GM12878 (cell line): ENCODE measurements around the gene SNX32. TPM values are rescaled to one million over a fixed set of nuclear protein-coding genes. Genes with fewer than 3 reads are reported as not detected.

Experiments used
- ATAC-seq: fragments of 200-7000 bp; cut with Tn5 transposase; 3 replicates; pipeline ENCODE4 v1.9.1; 2020; ENCODE audit warnings: mild to moderate bottlenecking, moderate library complexity
- BruUV-seq: library from RNA; stranded (reverse); fragments of 400-500 nt; replicated peaks from 2 replicates; lab custom pipeline; 2021; lab: Mats Ljungman, UMichigan
- CTCF ChIA-PET: fragments of 300-600 bp; sonication (Branson Sonifier 250); formaldehyde crosslinking; extraction: SDS; loops from one replicate; lab custom pipeline; 2021; ENCODE audit warnings: inconsistent platforms; lab: Yijun Ruan, JAX
- POLR2A ChIA-PET: fragments of 350-600 bp; formaldehyde crosslinking; extraction: SDS; loops from one replicate; lab custom pipeline; 2021; ENCODE audit warnings: inconsistent platforms; lab: Charles Lee
- RAD21 ChIA-PET: fragments of 300-600 bp; sonication (Branson Sonifier 250); formaldehyde crosslinking; loops from one replicate; lab custom pipeline; 2023; ENCODE audit warnings: antibody characterized with exemption; ENCODE audit not compliant: unreplicated experiment; lab: Charles Lee
- SMC1A ChIA-PET: fragments of 300-600 bp; sonication (Branson Sonifier 250); formaldehyde crosslinking; loops from one replicate; lab custom pipeline; 2023; ENCODE audit not compliant: unreplicated experiment, uncharacterized antibody; lab: Charles Lee
- DNase-seq: peaks from one replicate; pipeline ENCODE4 v3.0.0-alpha.2; 2011; ENCODE audit warnings: low read depth, low spot score
- FAIRE-seq: peaks from 3 replicates; lab custom pipeline; 2011; peaks lifted over from hg19 to GRCh38; lab: Jason Lieb, UNC
- H2AFZ ChIP-seq: 2 replicates; pipeline ENCODE4 v1.6.0; 2011; ENCODE audit warnings: low read depth, low read length, control low read depth; ENCODE audit not compliant: control insufficient read depth
- H3K27ac ChIP-seq: 2 replicates; pipeline ENCODE4 v1.5.1; 2011; ENCODE audit warnings: control low read depth; ENCODE audit not compliant: control insufficient read depth, insufficient read depth
- H3K27me3 ChIP-seq, 2 experiments: replicated peaks in 1 of 2; 2 replicates each; pipeline versions ENCODE4 v1.6.0 to v1.6.1; 2011; ENCODE audit warnings: low read length in 1 of 2; ENCODE audit not compliant: control insufficient read depth in 2 of 2, insufficient read depth in 2 of 2
- H3K36me3 ChIP-seq, 2 experiments: 2 replicates each; pipeline ENCODE4 v1.5.1; 2011; ENCODE audit warnings: low read length in 1 of 2; ENCODE audit not compliant: control insufficient read depth in 2 of 2, insufficient read depth in 2 of 2
- H3K4me1 ChIP-seq: 2 replicates; pipeline ENCODE4 v1.6.1; 2011; ENCODE audit warnings: mild to moderate bottlenecking, low read length, moderate library complexity, mixed read lengths; ENCODE audit not compliant: control insufficient read depth, insufficient read depth
- H3K4me2 ChIP-seq: 2 replicates; pipeline ENCODE4 v1.6.0; 2011; ENCODE audit warnings: control low read depth; ENCODE audit not compliant: control insufficient read depth, insufficient read depth
- H3K4me3 ChIP-seq: fragments of 200-600 bp; sonication (generic); 2 replicates; pipeline ENCODE4 v1.5.1; 2016
- H3K79me2 ChIP-seq: 2 replicates; pipeline ENCODE4 v1.6.0; 2011; ENCODE audit warnings: low read length; ENCODE audit not compliant: control insufficient read depth, insufficient read depth
- H3K9ac ChIP-seq: 2 replicates; pipeline ENCODE4 v1.8.0; 2011; ENCODE audit warnings: low read length, control low read depth, mixed read lengths; ENCODE audit not compliant: control insufficient read depth, insufficient read depth
- H3K9me3 ChIP-seq: replicated peaks from 3 replicates; pipeline ENCODE4 v1.5.1; 2011; ENCODE audit warnings: mild to moderate bottlenecking, low read length; ENCODE audit not compliant: control insufficient read depth, insufficient read depth
- H4K20me1 ChIP-seq: 2 replicates; pipeline ENCODE4 v1.6.0; 2011; ENCODE audit not compliant: control insufficient read depth, insufficient read depth
- ATF2 ChIP-seq: IDR thresholded peaks from 2 replicates; pipeline ENCODE4 v1.6.1; 2012; ENCODE audit warnings: low read length, inconsistent platforms
- ATF7 ChIP-seq: fragments of 450-650 bp; IDR thresholded peaks from 2 replicates; pipeline ENCODE4 v1.6.1; 2016; ENCODE audit warnings: low read depth, mild to moderate bottlenecking
- BCL11A ChIP-seq: IDR thresholded peaks from 2 replicates; pipeline ENCODE4 v1.6.1; 2011; ENCODE audit warnings: low read depth, low read length
- ESRRA ChIP-seq: IDR thresholded peaks from 2 replicates; pipeline ENCODE4 v1.6.1; 2012; ENCODE audit warnings: mild to moderate bottlenecking, low read length, improper control_type of control experiment
- EZH2 ChIP-seq: IDR thresholded peaks from 2 replicates; pipeline ENCODE4 v1.6.1; 2012; ENCODE audit warnings: low read depth, mild to moderate bottlenecking, control low read depth, inconsistent platforms, low read length, borderline replicate concordance; ENCODE audit not compliant: control insufficient read depth
- HDAC6 ChIP-seq: fragments of 200-600 bp; sonication (generic); IDR thresholded peaks from one replicate; pipeline ENCODE4 v1.8.0; 2017; ENCODE audit warnings: antibody characterized with exemption; ENCODE audit not compliant: unreplicated experiment
- MEF2B ChIP-seq: fragments of 450-650 bp; IDR thresholded peaks from 2 replicates; pipeline ENCODE4 v1.6.1; 2018; ENCODE audit warnings: mild to moderate bottlenecking, moderate library complexity; ENCODE audit not compliant: partially characterized antibody, poor library complexity, severe bottlenecking
- NRF1 ChIP-seq: conservative IDR thresholded peaks from 2 replicates; pipeline ENCODE4 v1.6.1; 2011; ENCODE audit warnings: mild to moderate bottlenecking, low read depth, low read length, improper control_type of control experiment
- PAX5 ChIP-seq: IDR thresholded peaks from 2 replicates; pipeline ENCODE4 v1.6.1; 2011; ENCODE audit warnings: low read depth, low read length, borderline replicate concordance
- POLR2AphosphoS5 ChIP-seq: IDR thresholded peaks from 2 replicates; pipeline ENCODE4 v1.6.1; 2011; ENCODE audit warnings: mild to moderate bottlenecking, low read length, inconsistent platforms
- POU2F2 ChIP-seq: IDR thresholded peaks from 3 replicates; pipeline ENCODE4 v1.6.1; 2011; ENCODE audit warnings: low read depth, mild to moderate bottlenecking, low read length, borderline replicate concordance
- RB1 ChIP-seq: fragments of 450-650 bp; formaldehyde crosslinking; IDR thresholded peaks from 2 replicates; pipeline ENCODE4 v1.6.1; 2017; ENCODE audit warnings: mild to moderate bottlenecking, borderline replicate concordance
- SMARCA5 ChIP-seq: fragments of 450-650 bp; IDR thresholded peaks from 2 replicates; pipeline ENCODE4 v1.6.1; 2017; ENCODE audit warnings: mild to moderate bottlenecking
- SREBF1 ChIP-seq: IDR thresholded peaks from 2 replicates; pipeline ENCODE4 v1.6.1; 2012; ENCODE audit warnings: mild to moderate bottlenecking, low read length
- SRF ChIP-seq, 2 experiments: IDR thresholded peaks; 2 replicates each; pipeline ENCODE4 v1.6.1; 2011; ENCODE audit warnings: low read depth in 2 of 2, low read length in 2 of 2, mild to moderate bottlenecking in 1 of 2, moderate library complexity in 1 of 2
- STAT1 ChIP-seq: fragments of 450-650 bp; conservative IDR thresholded peaks from 2 replicates; pipeline ENCODE4 v1.6.1; 2014; ENCODE audit warnings: antibody characterized with exemption, mild to moderate bottlenecking
- TARDBP ChIP-seq: IDR thresholded peaks from 2 replicates; pipeline ENCODE4 v1.6.1; 2016; ENCODE audit warnings: borderline replicate concordance
- ZNF217 ChIP-seq: fragments of 450-650 bp; IDR thresholded peaks from 2 replicates; pipeline ENCODE4 v1.6.1; 2017; ENCODE audit warnings: antibody characterized with exemption, mild to moderate bottlenecking
- ZZZ3 ChIP-seq: IDR thresholded peaks from 2 replicates; pipeline ENCODE4 v1.6.1; 2011; ENCODE audit warnings: low read depth; ENCODE audit not compliant: control insufficient read depth, insufficient read length
- WGBS: methylation state at CpG from one replicate; pipeline ENCODE4 v1.1.6; 2016; ENCODE audit warnings: low lambda C conversion rate; ENCODE audit not compliant: insufficient replicate concordance, insufficient coverage; ENCODE audit errors: missing lambda C conversion rate; 5-methylcytosine and 5-hydroxymethylcytosine counted together
- in situ Hi-C: fragments of 300-500 bp; cut with MboI; formaldehyde crosslinking; loops from 9 replicates; pipeline ENCODE4 v1.14.3; 2018; ENCODE audit warnings: mixed read lengths
- intact Hi-C: fragments of 100-400 bp; cut with micrococcal nuclease; formaldehyde crosslinking; loops from one replicate; pipeline ENCODE4 v1.14.2; 2022; ENCODE audit not compliant: unreplicated experiment
- polyA plus RNA-seq, 11 experiments: library from polyadenylated mRNA; depleted of rRNA in 4 of 11; unstranded in 6 of 11; stranded (reverse) in 5 of 11; fragments of >200 nt; fragmentation: Nextera tagmentation in 4 of 11; fragmentation: Illumina TruSeq in 1 of 11; extraction: Ambion mirVana in 4 of 11; extraction: Trizol in 1 of 11; gene quantifications; 1 replicate in 1 of 11; 2 replicates in 10 of 11; pipeline versions ENCODE4 v1.2.1 to v1.2.3, GENCODE V29; 2011 to 2016; ENCODE audit warnings: inconsistent platforms in 2 of 11, missing spikeins in 2 of 11, low read depth in 1 of 11
- total RNA-seq, 4 experiments: library from RNA; depleted of rRNA in 3 of 4; stranded (reverse); fragments of >200 nt in 3 of 4; fragmentation: Illumina TruSeq in 1 of 4; extraction: Trizol in 1 of 4; gene quantifications; 2 replicates each; pipeline versions ENCODE4 v1.2.1 to v1.2.3, GENCODE V29; 2013 to 2021
- TF ChIP-seq, protein P1 (sequence below): fragments of 450-650 bp; IDR thresholded peaks from 2 replicates; pipeline ENCODE4 v1.6.1; 2017; ENCODE audit warnings: low read depth, mild to moderate bottlenecking, moderate library complexity
- TF ChIP-seq, protein P2 (sequence below), 3 experiments: IDR thresholded peaks in 2 of 3; conservative IDR thresholded peaks in 1 of 3; 2 replicates each; pipeline ENCODE4 v1.5.1; 2011; ENCODE audit warnings: low read depth in 3 of 3, low read length in 3 of 3, mild to moderate bottlenecking in 3 of 3, control low read depth in 2 of 3, moderate library complexity in 2 of 3, inconsistent platforms in 1 of 3, mixed read lengths in 1 of 3; ENCODE audit not compliant: control insufficient read depth in 2 of 3, insufficient read depth in 1 of 3; ENCODE audit errors: extremely low read depth in 1 of 3

The SNX32 gene
- total and polyA plus RNA-seq, 10 of the 15 experiments (the other 5 are each of a cell fraction or from before 2014, with no cell fraction given) = 0.04 to 1.5 (median 0.11) TPM; not detected in 1

GRCh38 chr11:65843811-65844210 lies 10.0 kb downstream of the SNX32 start (continued):
- TF ChIP-seq, protein P1, sequence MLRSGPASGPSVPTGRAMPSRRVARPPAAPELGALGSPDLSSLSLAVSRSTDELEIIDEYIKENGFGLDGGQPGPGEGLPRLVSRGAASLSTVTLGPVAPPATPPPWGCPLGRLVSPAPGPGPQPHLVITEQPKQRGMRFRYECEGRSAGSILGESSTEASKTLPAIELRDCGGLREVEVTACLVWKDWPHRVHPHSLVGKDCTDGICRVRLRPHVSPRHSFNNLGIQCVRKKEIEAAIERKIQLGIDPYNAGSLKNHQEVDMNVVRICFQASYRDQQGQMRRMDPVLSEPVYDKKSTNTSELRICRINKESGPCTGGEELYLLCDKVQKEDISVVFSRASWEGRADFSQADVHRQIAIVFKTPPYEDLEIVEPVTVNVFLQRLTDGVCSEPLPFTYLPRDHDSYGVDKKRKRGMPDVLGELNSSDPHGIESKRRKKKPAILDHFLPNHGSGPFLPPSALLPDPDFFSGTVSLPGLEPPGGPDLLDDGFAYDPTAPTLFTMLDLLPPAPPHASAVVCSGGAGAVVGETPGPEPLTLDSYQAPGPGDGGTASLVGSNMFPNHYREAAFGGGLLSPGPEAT = no peak
- TF ChIP-seq POLR2AphosphoS5 (no peak), STAT1 (no peak), SMARCA5 (no peak), NRF1 (no peak), HDAC6 (no peak), ATF7 (no peak), ZNF217 (no peak), MEF2B (no peak), PAX5 (no peak), EZH2 (no peak)

GRCh38 chr11:65844231-65844872 lies 10.6 kb downstream of the SNX32 start:
- POLR2A ChIA-PET = interaction anchor here (0.5 kb wide), 1 partner anchor 133 kb away, joined by 7 read pairs; no protein-coding TSS in a partner anchor
- FAIRE-seq (no peak), DNase-seq (no peak), ATAC-seq (no peak)
- Histone ChIP-seq H3K36me3 (no peaks in the 10 kb centered on the region), H3K4me3 (no peak overlapping the region), H3K9me3 (no peaks in the 10 kb centered on the region), H2AFZ (no peak overlapping the region), H3K4me2 (no peak overlapping the region), H3K9ac (no peak overlapping the region), H4K20me1 (no peaks in the 10 kb centered on the region), H3K27me3 (no peaks in the 10 kb centered on the region), H3K4me1 (no peaks in the 10 kb centered on the region), H3K79me2 (no peaks in the 10 kb centered on the region), H3K27ac (no peak overlapping the region)
- CTCF ChIA-PET = interaction anchor here (0.9 to 1.6 kb wide), 3 partner anchors 14 to 41 kb away, joined by 3 to 6 read pairs (median 4); no protein-coding TSS in a partner anchor
- no TSS peak for BruUV-seq
- 61% methylated on average over 10 of the region's 10 CpGs for WGBS
- intact Hi-C loops (no loop called here), in situ Hi-C loops (no loop called here)
- RAD21 ChIA-PET = no interaction called here
- SMC1A ChIA-PET = no interaction called here
- TF ChIP-seq RB1 (no peak), ESRRA (no peak), SREBF1 (no peak), TARDBP (no peak), ZZZ3 (no peak), SRF (IDR thresholded peaks at IDR 0.05; ENCODE audit: low read depth in 2 of 2, low read length in 2 of 2) (no peak), BCL11A (no peak), POU2F2 (no peak), ATF2 (no peak)
- TF ChIP-seq, protein P2, sequence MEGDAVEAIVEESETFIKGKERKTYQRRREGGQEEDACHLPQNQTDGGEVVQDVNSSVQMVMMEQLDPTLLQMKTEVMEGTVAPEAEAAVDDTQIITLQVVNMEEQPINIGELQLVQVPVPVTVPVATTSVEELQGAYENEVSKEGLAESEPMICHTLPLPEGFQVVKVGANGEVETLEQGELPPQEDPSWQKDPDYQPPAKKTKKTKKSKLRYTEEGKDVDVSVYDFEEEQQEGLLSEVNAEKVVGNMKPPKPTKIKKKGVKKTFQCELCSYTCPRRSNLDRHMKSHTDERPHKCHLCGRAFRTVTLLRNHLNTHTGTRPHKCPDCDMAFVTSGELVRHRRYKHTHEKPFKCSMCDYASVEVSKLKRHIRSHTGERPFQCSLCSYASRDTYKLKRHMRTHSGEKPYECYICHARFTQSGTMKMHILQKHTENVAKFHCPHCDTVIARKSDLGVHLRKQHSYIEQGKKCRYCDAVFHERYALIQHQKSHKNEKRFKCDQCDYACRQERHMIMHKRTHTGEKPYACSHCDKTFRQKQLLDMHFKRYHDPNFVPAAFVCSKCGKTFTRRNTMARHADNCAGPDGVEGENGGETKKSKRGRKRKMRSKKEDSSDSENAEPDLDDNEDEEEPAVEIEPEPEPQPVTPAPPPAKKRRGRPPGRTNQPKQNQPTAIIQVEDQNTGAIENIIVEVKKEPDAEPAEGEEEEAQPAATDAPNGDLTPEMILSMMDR (IDR thresholded peaks at IDR 0.05 in 2 of 3, conservative IDR thresholded peaks at IDR 0.05 in 1 of 3; ENCODE audit: control insufficient read depth in 2 of 3, extremely low read depth in 1 of 3, insufficient read depth in 1 of 3, low read depth in 3 of 3, low read length in 3 of 3) = no peak
